Mucosa of rectum (tissue), 2 donors: ENCODE data around the gene LRRC34.

Source experiments
- H3K27ac ChIP-seq, 2 donors: one replicate each; pipeline ENCODE4 v1.7.0; 2013; ENCODE audit warnings: inconsistent platforms in 2 of 2, low read depth in 2 of 2, low read length in 2 of 2
- H3K27me3 ChIP-seq, 2 donors: one replicate each; pipeline ENCODE4 v1.7.0; 2013; ENCODE audit warnings: low read length in 2 of 2; ENCODE audit not compliant: control insufficient read depth in 2 of 2, insufficient read depth in 2 of 2
- H3K36me3 ChIP-seq, 2 donors: one replicate each; pipeline ENCODE4 v1.7.0; 2013; ENCODE audit warnings: low read length in 2 of 2; ENCODE audit not compliant: control insufficient read depth in 2 of 2, insufficient read depth in 2 of 2
- H3K4me1 ChIP-seq, 2 donors: one replicate each; pipeline ENCODE4 v1.7.0; 2013; ENCODE audit warnings: low read length in 2 of 2, mild to moderate bottlenecking in 1 of 2; ENCODE audit not compliant: control insufficient read depth in 2 of 2, insufficient read depth in 2 of 2
- H3K4me3 ChIP-seq, 2 donors: one replicate each; pipeline ENCODE4 v1.7.0; 2013; ENCODE audit warnings: low read length in 2 of 2
- H3K9ac ChIP-seq, 2 donors: one replicate each; pipeline ENCODE4 v1.7.0; 2013; ENCODE audit warnings: low read length in 2 of 2, low read depth in 1 of 2, mild to moderate bottlenecking in 1 of 2
- H3K9me3 ChIP-seq, 2 donors: one replicate each; pipeline ENCODE4 v1.7.0; 2013; ENCODE audit warnings: low read length in 2 of 2; ENCODE audit not compliant: control insufficient read depth in 2 of 2
- donor health status: healthy.
- donor health status: Normal muscosa, but diverticular disease.

LRRC34 gene

GRCh38 chr3:169769287-169770181, 43.2 kb downstream of the LRRC34 start, which contains the start of gene ACTRT3:
Gene ACTRT3 (minus strand): TSS chr3:169769561. CDS start chr3:169769520, 41 bp downstream.
- Histone ChIP-seq H3K27me3 (no peaks in the 10 kb centered on the region), H3K4me3 (peak within 1 kb of the TSS; percentile 82 to 89), H3K4me1 (peaks cover 4 to 8% of the 10 kb centered on the region in 2 donors), H3K27ac (peak within 1 kb of the TSS; percentile 79 to 85), H3K9ac (peak within 1 kb of the TSS; percentile 77 to 84), H3K9me3 (no peaks in the 10 kb centered on the region), H3K36me3 (no peaks in the 10 kb centered on the region)

GRCh38 chr3:169764882-169765612, 47.7 kb downstream of the LRRC34 start, which contains the start of gene TERC:
Gene TERC (minus strand): TSS chr3:169765060.
- Histone ChIP-seq H3K9ac (peak within 1 kb of the TSS; percentile 96 to 97), H3K4me1 (peaks cover 0 to 3% of the 10 kb centered on the region in 2 donors), H3K27ac (peak within 1 kb of the TSS; percentile 94 to 96), H3K27me3 (no peaks in the 10 kb centered on the region), H3K4me3 (peak within 1 kb of the TSS; percentile 91 to 93), H3K9me3 (no peaks in the 10 kb centered on the region), H3K36me3 (no peaks in the 10 kb centered on the region)

- no peaks in the 10 kb centered on the region for H3K27me3 ChIP-seq
- no peaks in the 10 kb centered on the region for H3K4me1 ChIP-seq
- H3K4me3 ChIP-seq: peak overlapping the region; percentile 91 to 93
- H3K27ac ChIP-seq: peak overlapping the region; percentile 94 to 96
- H3K9ac ChIP-seq: peak overlapping the region; percentile 96 to 97
- H3K36me3 ChIP-seq: no peaks in the 10 kb centered on the region
- H3K9me3 ChIP-seq: no peaks in the 10 kb centered on the region
Measured at GRCh38 chr3:169764312-169764881, 48.3 kb downstream of the LRRC34 start.

GRCh38 chr3:169760479-169760878, 52.2 kb downstream of the LRRC34 start:
- H3K27ac ChIP-seq: no peak overlapping the region
- peaks cover 0 to 3% of the 10 kb centered on the region in 2 donors for H3K4me1 ChIP-seq
- no peaks in the 10 kb centered on the region for H3K36me3 ChIP-seq
- no peaks in the 10 kb centered on the region for H3K9me3 ChIP-seq
- no peak overlapping the region for H3K4me3 ChIP-seq
- H3K27me3 ChIP-seq: no peaks in the 10 kb centered on the region
- H3K9ac ChIP-seq: no peak overlapping the region

- H3K27me3 ChIP-seq: no peaks in the 10 kb centered on the region
- H3K27ac ChIP-seq: no peak overlapping the region
- no peaks in the 10 kb centered on the region for H3K9me3 ChIP-seq
- no peak overlapping the region for H3K4me3 ChIP-seq
- no peak overlapping the region for H3K9ac ChIP-seq
- H3K36me3 ChIP-seq: no peaks in the 10 kb centered on the region
- peaks cover 0 to 3% of the 10 kb centered on the region in 2 donors for H3K4me1 ChIP-seq
Measured at GRCh38 chr3:169759256-169759655, 53.4 kb downstream of the LRRC34 start.

- Histone ChIP-seq H3K9me3 (no peaks in the 10 kb centered on the region), H3K4me1 (peaks cover 0 to 3% of the 10 kb centered on the region in 2 donors), H3K27ac (no peak overlapping the region), H3K9ac (no peak overlapping the region), H3K36me3 (no peaks in the 10 kb centered on the region), H3K4me3 (no peak overlapping the region), H3K27me3 (no peaks in the 10 kb centered on the region)
Measured at GRCh38 chr3:169758359-169758994, 54.2 kb downstream of the LRRC34 start.

GRCh38 chr3:169755488-169755887, 57.2 kb downstream of the LRRC34 start:
- Histone ChIP-seq H3K4me1 (peaks cover 0 to 3% of the 10 kb centered on the region in 2 donors), H3K36me3 (no peaks in the 10 kb centered on the region)

GRCh38 chr3:169754711-169755110, 58.0 kb downstream of the LRRC34 start:
- Histone ChIP-seq H3K9me3 (no peaks in the 10 kb centered on the region), H3K9ac (no peak overlapping the region), H3K4me3 (no peak overlapping the region), H3K4me1 (peaks cover 0 to 3% of the 10 kb centered on the region in 2 donors), H3K27me3 (no peaks in the 10 kb centered on the region), H3K36me3 (no peaks in the 10 kb centered on the region), H3K27ac (no peak overlapping the region)

More at GRCh38 chr3:169755488-169755887, 57.2 kb downstream of the LRRC34 start:
- Histone ChIP-seq H3K4me3 (no peak overlapping the region), H3K9ac (no peak overlapping the region), H3K27me3 (no peaks in the 10 kb centered on the region), H3K27ac (no peak overlapping the region), H3K9me3 (no peaks in the 10 kb centered on the region)

- no peak overlapping the region for H3K4me3 ChIP-seq
- H3K27ac ChIP-seq: no peak overlapping the region
- H3K36me3 ChIP-seq: no peaks in the 10 kb centered on the region
- no peak overlapping the region for H3K9ac ChIP-seq
- H3K27me3 ChIP-seq: no peaks in the 10 kb centered on the region
- H3K9me3 ChIP-seq: no peaks in the 10 kb centered on the region
- peaks cover 0 to 4% of the 10 kb centered on the region in 2 donors for H3K4me1 ChIP-seq
Measured at GRCh38 chr3:169751875-169752274, 60.8 kb downstream of the LRRC34 start.
